Measurements from ENCODE around the gene UHMK1.
"Not testable (repeated sequence)": the region's sequence is repeated elsewhere in the genome, so short reads cannot be mapped to it uniquely, and the experiment has no call there.

Gene UHMK1

DNA sequence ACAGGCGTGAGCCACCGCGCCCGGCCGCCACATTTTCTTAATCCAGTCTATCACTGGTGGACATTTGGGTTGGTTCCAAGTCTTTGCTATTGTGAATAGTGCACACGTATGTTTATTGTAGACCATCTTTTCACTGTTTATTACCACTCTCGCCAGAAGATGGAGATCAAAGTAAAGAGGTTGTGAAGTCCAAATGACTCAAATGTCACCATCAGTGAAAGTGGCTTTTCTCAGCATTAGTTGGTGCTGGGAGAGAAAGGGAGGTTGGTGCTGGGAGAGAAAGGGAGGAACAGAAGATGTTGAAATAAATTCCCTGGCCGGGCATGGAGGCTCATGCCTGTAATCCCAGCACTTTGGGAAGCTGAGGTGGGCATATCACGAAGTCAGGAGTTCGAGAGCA, 10.4 kb upstream of the UHMK1 start:
- Histone ChIP-seq H3K9me3 (ENCODE audit: insufficient read depth, low read length) (no peaks in the 10 kb centered on the region), H3K79me2 (ENCODE audit: insufficient read depth, low read length) (no peaks in the 10 kb centered on the region), H4K20me1 (ENCODE audit: low read depth, low read length) (no peaks in the 10 kb centered on the region), H3K27ac (ENCODE audit: low read depth, low read length) (no peak overlapping the region), H3K4me2 (ENCODE audit: low read depth, low read length, poor library complexity, severe bottlenecking) (no peak overlapping the region), H3F3A (ENCODE audit: insufficient read depth) (no peaks in the 10 kb centered on the region), H2AFZ (ENCODE audit: low read depth, low read length, severe bottlenecking) (no peak overlapping the region), H3K9ac (ENCODE audit: low read length) (no peak overlapping the region), H3K36me3 (ENCODE audit: low read length) (no peaks in the 10 kb centered on the region), H3K9me2 (replicated peaks; ENCODE audit: insufficient read depth, low read length) (no peaks in the 10 kb centered on the region), H3K4me3 (ENCODE audit: insufficient read depth, low read length, poor library complexity, severe bottlenecking) (no peak overlapping the region), H3K27me3 (ENCODE audit: low read length) (no peaks in the 10 kb centered on the region)
- no peak for TF ChIP-seq EZH2phosphoT487 (conservative IDR thresholded peaks at IDR 0.05; ENCODE audit: low read length)
- TF ChIP-seq, protein P1, sequence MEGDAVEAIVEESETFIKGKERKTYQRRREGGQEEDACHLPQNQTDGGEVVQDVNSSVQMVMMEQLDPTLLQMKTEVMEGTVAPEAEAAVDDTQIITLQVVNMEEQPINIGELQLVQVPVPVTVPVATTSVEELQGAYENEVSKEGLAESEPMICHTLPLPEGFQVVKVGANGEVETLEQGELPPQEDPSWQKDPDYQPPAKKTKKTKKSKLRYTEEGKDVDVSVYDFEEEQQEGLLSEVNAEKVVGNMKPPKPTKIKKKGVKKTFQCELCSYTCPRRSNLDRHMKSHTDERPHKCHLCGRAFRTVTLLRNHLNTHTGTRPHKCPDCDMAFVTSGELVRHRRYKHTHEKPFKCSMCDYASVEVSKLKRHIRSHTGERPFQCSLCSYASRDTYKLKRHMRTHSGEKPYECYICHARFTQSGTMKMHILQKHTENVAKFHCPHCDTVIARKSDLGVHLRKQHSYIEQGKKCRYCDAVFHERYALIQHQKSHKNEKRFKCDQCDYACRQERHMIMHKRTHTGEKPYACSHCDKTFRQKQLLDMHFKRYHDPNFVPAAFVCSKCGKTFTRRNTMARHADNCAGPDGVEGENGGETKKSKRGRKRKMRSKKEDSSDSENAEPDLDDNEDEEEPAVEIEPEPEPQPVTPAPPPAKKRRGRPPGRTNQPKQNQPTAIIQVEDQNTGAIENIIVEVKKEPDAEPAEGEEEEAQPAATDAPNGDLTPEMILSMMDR (IDR thresholded peaks at IDR 0.05; ENCODE audit: insufficient read depth, low read length, poor library complexity, severe bottlenecking): no peak

DNA sequence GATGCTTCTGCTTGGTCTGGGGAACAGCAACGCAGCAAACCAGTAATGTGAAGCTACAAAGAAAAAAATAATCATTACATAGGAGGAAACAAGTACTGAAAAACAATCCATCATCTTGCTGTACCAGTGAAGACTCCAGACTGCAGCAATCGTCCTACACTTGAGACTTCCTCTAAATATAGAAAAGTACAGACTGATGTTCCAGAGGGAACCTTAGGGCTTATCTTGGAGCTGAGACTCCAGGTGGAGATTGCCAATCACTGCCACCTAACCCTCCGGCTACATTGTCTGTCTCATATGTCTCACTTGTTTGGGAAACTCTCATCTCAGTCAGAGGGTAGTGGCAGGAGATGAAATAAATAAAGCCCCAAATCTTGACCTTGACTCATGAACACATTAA, 9.4 kb upstream of the UHMK1 start:
- H3K27me3 ChIP-seq (ENCODE audit: low read length): no peaks in the 10 kb centered on the region
- H3K36me3 ChIP-seq (ENCODE audit: low read length): no peaks in the 10 kb centered on the region
- H3K27ac ChIP-seq (ENCODE audit: low read depth, low read length): no peak overlapping the region
- no peak overlapping the region for H3K4me3 ChIP-seq (ENCODE audit: insufficient read depth, low read length, poor library complexity, severe bottlenecking)
- no peak overlapping the region for H3K4me2 ChIP-seq (ENCODE audit: low read depth, low read length, poor library complexity, severe bottlenecking)
- no peak for TF ChIP-seq EZH2phosphoT487 (conservative IDR thresholded peaks at IDR 0.05; ENCODE audit: low read length)
- TF ChIP-seq, protein P1 (IDR thresholded peaks at IDR 0.05; ENCODE audit: insufficient read depth, low read length, poor library complexity, severe bottlenecking): no peak
- no peaks in the 10 kb centered on the region for H3K9me2 ChIP-seq (replicated peaks; ENCODE audit: insufficient read depth, low read length)
- no peak overlapping the region for H3K9ac ChIP-seq (ENCODE audit: low read length)
- no peaks in the 10 kb centered on the region for H4K20me1 ChIP-seq (ENCODE audit: low read depth, low read length)
- no peaks in the 10 kb centered on the region for H3F3A ChIP-seq (ENCODE audit: insufficient read depth)
- H3K9me3 ChIP-seq (ENCODE audit: insufficient read depth, low read length): no peaks in the 10 kb centered on the region
- H3K79me2 ChIP-seq (ENCODE audit: insufficient read depth, low read length): no peaks in the 10 kb centered on the region
- H2AFZ ChIP-seq (ENCODE audit: low read depth, low read length, severe bottlenecking): no peak overlapping the region

DNA sequence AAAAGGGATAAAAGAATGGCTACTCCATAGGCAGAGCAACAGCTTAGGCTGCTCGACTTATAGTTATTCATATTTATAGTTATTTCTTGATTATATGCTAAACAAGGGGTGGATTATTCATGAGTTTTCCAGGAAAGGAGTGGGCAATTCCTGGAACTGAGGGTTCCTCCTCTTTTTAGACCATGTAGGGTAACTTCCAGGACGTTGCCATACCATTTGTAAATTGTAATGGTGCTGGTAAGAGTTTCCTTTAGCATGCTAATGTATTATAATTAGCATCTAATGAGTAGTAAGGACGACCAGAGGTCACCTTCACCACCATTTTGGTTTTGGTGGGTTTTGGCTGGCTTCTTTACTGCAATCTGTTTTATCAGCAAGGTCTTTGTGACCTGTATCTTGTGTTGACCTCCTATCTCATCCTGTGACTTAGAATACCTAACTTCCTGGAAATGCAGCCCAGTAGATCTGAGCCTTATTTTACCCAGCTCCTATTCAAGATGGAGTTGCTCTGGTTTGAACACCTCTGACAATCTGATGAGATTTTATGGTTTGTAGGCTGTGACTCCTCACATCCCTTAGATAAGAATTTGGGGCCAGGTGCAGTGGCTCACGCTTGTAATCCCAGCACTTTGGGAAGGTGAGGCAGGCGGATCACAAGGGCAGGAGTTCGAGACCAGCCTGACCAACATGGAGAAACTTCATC, 1.9 kb upstream of the UHMK1 start:
- not testable (repeated sequence) for H4K20me1 ChIP-seq (ENCODE audit: low read depth, low read length); H3F3A ChIP-seq (ENCODE audit: insufficient read depth); H3K4me2 ChIP-seq (ENCODE audit: low read depth, low read length, poor library complexity, severe bottlenecking); H3K9me2 ChIP-seq (replicated peaks; ENCODE audit: insufficient read depth, low read length); H3K27ac ChIP-seq (ENCODE audit: low read depth, low read length); H3K9me3 ChIP-seq (ENCODE audit: insufficient read depth, low read length); H3K36me3 ChIP-seq (ENCODE audit: low read length); H3K9ac ChIP-seq (ENCODE audit: low read length); H3K27me3 ChIP-seq (ENCODE audit: low read length); H2AFZ ChIP-seq (ENCODE audit: low read depth, low read length, severe bottlenecking); H3K4me3 ChIP-seq (ENCODE audit: insufficient read depth, low read length, poor library complexity, severe bottlenecking)
- H3K79me2 ChIP-seq (ENCODE audit: insufficient read depth, low read length): peaks cover 30% of the 10 kb centered on the region

DNA sequence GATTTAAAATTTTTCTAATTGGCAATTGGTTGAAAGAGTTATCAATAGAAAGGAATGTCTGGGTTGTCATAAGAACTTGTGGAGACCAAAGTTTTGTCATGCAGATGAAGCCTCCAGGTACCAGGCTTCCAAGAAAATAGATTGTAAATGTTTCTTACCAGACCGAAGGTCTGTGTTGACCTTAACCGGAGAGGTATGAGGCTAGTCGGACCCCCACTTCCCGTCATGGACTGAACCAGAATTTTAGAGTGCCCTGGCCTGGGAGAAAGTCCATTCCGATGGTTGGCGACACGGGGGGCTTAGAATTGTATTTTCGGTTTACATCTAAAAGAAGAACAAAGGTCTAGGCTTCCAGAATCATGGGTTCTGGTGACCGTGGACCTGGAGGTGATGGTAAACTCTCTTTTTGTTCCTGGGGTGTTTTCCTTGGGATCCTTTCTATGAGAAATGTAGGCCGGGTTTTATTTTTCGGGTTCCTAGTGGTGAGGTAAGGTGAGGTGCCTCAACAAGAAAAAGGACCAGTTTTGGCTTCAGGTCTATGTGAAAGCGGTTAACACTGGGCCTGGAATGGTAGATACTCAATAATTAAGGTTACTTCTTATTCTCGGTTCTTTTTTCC, 405 bp upstream of the UHMK1 start:
- H3K4me3 ChIP-seq (ENCODE audit: insufficient read depth, low read length, poor library complexity, severe bottlenecking): peak overlapping the region; percentile 67
- H3K79me2 ChIP-seq (ENCODE audit: insufficient read depth, low read length): peaks cover 38% of the 10 kb centered on the region
- H4K20me1 ChIP-seq (ENCODE audit: low read depth, low read length): 0 out of 2 replicates have a peak, but pooled peaks cover 9% of the 10 kb centered on the region
- H3K36me3 ChIP-seq (ENCODE audit: low read length): peaks cover 19% of the 10 kb centered on the region
- peak overlapping the region; percentile 100 for H2AFZ ChIP-seq (ENCODE audit: low read depth, low read length, severe bottlenecking)
- peak overlapping the region; percentile 96 for H3K4me2 ChIP-seq (ENCODE audit: low read depth, low read length, poor library complexity, severe bottlenecking)
- no peaks in the 10 kb centered on the region for H3K27me3 ChIP-seq (ENCODE audit: low read length)
- H3K9me2 ChIP-seq (replicated peaks; ENCODE audit: insufficient read depth, low read length): no peaks in the 10 kb centered on the region
- TF ChIP-seq, protein P1 (IDR thresholded peaks at IDR 0.05; ENCODE audit: insufficient read depth, low read length, poor library complexity, severe bottlenecking): no peak
- TF ChIP-seq EZH2phosphoT487 (conservative IDR thresholded peaks at IDR 0.05; ENCODE audit: low read length): no peak
- H3F3A ChIP-seq (ENCODE audit: insufficient read depth): no peaks in the 10 kb centered on the region
- H3K9me3 ChIP-seq (ENCODE audit: insufficient read depth, low read length): no peaks in the 10 kb centered on the region
- peak overlapping the region; percentile 82 for H3K27ac ChIP-seq (ENCODE audit: low read depth, low read length)
- peak overlapping the region; percentile 81 for H3K9ac ChIP-seq (ENCODE audit: low read length)

Measured in SU-DHL-6 (cell line).